Stomach (tissue), 4 donors: ENCODE data around the gene ZFYVE21.

Experiments used
- POLR2A ChIP-seq, 4 donors: fragments of 450-650 bp; IDR thresholded peaks; one replicate each; pipeline ENCODE4 v1.6.1; 2016; ENCODE audit warnings: antibody characterized with exemption in 4 of 4, control low read depth in 2 of 4, mild to moderate bottlenecking in 1 of 4, moderate library complexity in 1 of 4
- TF ChIP-seq, protein P1 (sequence below), 7 experiments: fragments of 450-650 bp in 4 of 7; fragments of 200-600 bp in 3 of 7; sonication (generic) in 3 of 7; IDR thresholded peaks; one replicate each; pipeline ENCODE4 v1.5.1; 2016 to 2019; ENCODE audit warnings: antibody characterized with exemption in 7 of 7, control low read depth in 2 of 7, mild to moderate bottlenecking in 1 of 7

DNA sequence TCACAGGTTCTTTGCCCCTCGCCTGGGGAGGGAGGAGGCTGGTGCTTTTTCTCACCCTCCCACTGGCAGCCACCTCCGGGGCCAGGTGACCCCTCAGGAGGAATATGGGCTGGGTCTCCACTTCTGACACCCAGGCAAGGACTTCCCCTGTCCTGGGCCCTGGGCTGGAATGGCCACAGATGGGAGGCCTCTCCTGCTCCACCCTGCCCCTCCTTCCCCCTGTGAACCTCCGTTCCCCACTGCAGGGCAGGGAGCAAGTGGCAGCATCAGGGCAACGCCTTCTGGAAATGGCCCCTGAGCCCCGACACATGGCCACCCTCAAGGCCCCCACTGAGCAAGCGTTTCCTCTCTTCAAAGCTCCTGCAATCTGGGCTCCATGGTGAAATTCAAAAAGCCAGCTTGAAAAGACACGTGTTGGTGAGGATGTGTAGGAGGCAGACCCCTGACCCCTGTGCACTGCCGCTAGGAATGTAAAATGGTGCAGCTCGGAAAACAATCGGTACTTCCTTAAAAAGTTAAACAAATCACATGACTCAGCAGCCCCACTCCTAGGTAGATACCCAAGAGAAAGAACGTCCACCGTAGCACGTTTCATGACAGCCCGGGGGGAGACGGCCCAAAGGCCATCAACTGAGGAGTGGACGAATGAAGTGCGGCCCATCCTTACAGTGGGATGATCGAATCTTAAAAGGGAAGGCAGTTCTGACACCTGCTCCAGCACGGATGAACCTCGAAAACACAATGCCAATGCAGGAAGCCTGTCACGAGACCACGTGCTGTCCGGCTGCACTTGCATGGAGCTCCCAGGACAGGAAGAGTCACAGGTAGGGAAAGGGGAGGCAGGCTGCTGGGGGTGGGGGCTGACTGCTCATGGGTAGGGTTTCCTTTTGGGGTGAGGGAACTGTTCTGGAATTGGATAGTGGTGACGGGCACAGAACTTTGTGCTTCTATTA is 11.9 kb upstream of the ZFYVE21 start:
- TF ChIP-seq, protein P1, sequence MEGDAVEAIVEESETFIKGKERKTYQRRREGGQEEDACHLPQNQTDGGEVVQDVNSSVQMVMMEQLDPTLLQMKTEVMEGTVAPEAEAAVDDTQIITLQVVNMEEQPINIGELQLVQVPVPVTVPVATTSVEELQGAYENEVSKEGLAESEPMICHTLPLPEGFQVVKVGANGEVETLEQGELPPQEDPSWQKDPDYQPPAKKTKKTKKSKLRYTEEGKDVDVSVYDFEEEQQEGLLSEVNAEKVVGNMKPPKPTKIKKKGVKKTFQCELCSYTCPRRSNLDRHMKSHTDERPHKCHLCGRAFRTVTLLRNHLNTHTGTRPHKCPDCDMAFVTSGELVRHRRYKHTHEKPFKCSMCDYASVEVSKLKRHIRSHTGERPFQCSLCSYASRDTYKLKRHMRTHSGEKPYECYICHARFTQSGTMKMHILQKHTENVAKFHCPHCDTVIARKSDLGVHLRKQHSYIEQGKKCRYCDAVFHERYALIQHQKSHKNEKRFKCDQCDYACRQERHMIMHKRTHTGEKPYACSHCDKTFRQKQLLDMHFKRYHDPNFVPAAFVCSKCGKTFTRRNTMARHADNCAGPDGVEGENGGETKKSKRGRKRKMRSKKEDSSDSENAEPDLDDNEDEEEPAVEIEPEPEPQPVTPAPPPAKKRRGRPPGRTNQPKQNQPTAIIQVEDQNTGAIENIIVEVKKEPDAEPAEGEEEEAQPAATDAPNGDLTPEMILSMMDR (IDR thresholded peaks at IDR 0.05) = no peak
- TF ChIP-seq POLR2A (IDR thresholded peaks at IDR 0.05) = no peak
